Mesenteric fat pad (tissue), 1 donor: ENCODE data around the gene TBK1. TPM values are rescaled to one million over a fixed set of nuclear protein-coding genes. Genes with fewer than 3 reads are reported as not detected.
"Not testable (repeated sequence)": the region's sequence is repeated elsewhere in the genome, so short reads cannot be mapped to it uniquely, and the experiment has no call there.

Experiments used
- DNase-seq: peaks from one replicate; pipeline ENCODE4 v3.0.0-alpha.2; 2020; ENCODE audit warnings: low spot score
- total RNA-seq: library from RNA; stranded (reverse); fragmentation: NEBNext Ultra II Directional; extraction: Animal tissue kit (Norgen Biotek cat#: 25700); gene quantifications from one replicate; pipeline ENCODE4 v1.2.1, GENCODE V29; 2021
- donor health status: DM: yes; HTN: yes; CAD: no.

The TBK1 gene
- total RNA-seq, 1 donor from 2014 or later = 23.4 TPM

DNA sequence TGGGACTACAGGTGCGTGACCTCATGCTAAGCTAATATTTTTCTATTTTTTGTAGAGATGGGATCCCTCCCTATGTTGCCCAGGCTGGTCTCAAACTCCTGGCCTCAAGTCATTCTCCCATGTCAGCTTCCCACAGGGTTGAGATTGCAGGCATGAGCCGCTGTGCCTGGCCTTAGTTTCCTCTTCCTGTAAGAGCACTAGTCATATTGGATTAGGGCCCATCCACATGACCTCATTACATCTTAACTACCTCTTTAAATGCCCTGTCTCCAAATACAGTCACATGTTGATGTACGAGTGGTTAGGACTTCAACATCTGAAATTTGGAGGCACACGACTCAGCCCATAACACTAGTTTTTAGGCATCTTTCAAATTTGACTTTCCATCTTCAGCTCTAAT is 86.2 kb downstream of the TBK1 start:
- no peak for DNase-seq

GRCh38 chr12:64542409-64543047 is 90.6 kb downstream of the TBK1 start:
- DNase-seq = not testable (repeated sequence)

GRCh38 chr12:64544371-64545080 is 92.6 kb downstream of the TBK1 start:
- no peak for DNase-seq

DNA sequence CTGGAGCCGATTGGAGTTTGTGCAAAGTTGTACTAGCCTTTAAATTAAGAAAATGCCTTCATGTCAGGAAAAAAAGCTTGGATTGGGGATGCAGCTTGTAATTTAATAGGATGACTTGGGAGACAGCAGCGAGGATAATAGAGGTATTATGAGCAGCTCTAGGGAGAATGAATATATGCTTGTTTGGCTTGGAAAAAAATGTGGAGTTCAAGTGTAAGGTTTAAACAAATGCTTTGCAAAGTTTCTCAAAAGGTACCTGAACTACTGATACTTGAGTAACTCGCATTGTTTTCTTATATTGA is 93.1 kb downstream of the TBK1 start:
- no peak for DNase-seq

DNA sequence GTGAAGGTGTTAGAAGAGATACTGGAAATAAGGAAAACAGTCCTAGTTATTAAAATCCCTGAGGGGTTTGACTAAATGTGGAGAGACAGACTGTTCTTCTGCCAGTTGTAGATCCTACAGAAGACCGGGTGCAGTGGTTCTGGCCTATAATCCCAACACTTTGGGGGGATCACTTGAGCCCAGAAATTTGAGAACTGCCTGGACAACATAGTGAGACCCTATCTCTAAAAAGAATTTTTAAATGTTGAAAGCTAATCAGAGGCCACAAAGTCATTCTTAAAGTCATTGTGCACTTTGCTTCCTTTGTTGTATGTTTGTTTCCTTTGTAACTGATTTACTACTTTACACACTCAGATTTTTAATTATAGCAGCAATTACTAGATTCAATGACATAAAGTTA is 97.2 kb downstream of the TBK1 start:
- no peak for DNase-seq

DNA sequence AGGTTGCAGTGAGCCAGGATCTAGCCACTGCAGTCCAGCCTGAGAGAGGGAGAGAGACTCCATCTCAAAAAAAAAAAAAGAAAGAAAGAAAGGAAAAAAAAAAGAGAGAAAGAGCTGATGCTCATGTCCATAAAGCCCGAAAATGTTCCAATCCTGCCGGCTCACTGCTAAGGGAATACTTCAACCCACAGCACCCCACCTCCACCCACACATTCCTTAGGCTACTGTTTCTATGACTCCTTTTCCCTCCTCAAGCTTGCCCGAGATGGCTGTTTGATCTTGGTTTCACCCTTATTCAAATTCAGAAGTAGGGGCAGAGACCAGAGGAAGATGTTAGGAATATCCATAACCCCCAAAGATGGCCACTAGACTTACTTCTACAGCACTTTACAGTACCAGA is 98.8 kb downstream of the TBK1 start:
- no peak for DNase-seq

GRCh38 chr12:64551676-64552075 is 99.8 kb downstream of the TBK1 start:
- DNase-seq = no peak

Other genes with a start within 250 kb of the TBK1 start
- gene KICS2, start 229.8 kb upstream of the TBK1 start, total RNA-seq = 6.8 TPM
- gene C12orf56, start 61.4 kb upstream of the TBK1 start, total RNA-seq = not detected
- 96.1 TPM for gene XPOT, start 47.7 kb upstream of the TBK1 start, total RNA-seq
- 90.6 TPM for gene RASSF3, start 158.4 kb downstream of the TBK1 start, total RNA-seq